Activated CD4-positive, alpha-beta T cell treated with anti-CD3 and anti-CD28 coated beads for 48 hours (primary cell): ENCODE measurements around the gene KCNK5.

Experiments used
- DNase-seq: peaks from one replicate; pipeline ENCODE4 v3.0.0-alpha.2; 2020

Gene KCNK5

DNA sequence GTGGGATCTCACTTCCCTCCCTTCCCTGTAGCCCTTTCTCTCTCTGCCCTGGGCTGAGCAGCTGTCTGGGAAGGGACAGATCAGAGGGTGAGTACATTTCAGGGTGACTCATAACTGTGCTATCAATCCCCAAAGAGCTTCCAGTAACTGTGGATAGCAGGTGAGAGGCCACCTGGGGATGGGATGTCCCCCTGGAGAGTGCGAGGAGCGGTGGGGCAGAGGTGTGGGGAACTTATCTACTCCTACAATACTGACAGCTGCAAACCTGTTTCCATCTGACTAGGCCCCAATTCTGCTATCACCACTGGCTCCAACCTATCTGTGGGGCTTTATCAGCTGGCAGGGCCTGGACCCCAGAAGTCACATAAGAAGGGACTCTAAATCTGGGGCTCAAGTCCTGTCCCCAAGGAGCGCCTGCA, 32.6 kb downstream of the KCNK5 start:
- no peak for DNase-seq

DNA sequence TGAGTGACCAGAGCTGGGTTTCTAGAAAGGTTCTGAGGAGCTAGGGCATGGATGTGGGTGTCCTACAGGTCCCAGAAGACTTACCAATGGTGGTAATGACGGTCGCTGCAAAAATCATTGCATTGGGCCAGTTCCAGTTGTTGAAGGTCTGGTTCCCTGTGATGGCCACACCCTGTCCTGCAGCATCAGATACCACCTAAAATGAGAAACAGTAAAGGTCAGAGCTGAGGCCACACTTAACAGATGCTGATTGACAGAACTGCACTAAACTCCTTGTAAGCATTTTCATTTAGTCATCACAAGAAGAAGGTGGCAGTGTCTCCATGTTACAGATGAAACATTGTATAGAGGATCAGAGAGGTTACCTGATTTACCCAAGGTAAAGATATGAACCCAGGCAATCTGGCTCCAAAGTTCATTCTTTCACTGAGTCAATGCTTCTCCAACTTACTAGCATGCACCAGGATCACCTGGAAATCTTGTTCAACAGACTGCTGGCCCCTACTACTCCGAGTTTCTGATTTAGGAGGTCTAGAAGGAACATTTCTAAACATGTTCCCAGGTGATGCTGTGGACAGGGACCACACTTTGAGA, 33.4 kb downstream of the KCNK5 start:
- no peak for DNase-seq

DNA sequence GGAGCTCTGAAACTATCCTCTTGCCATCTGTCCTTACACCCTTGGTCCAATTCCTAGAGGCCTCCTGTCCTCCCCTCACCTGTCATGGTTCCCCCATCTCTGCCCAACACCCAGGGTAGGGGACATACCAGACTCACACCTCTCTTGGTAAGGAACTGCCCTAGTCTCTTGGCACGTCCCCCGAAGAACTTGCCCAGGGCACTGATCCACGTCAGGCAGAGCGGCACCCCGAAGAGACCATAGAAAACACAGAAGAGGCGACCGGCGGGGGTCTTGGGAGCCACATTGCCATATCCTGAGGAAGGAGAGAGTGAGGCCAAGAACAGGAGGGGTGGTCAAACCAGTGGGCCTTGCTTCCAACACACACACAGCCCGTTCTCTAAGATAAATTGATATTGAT, 34.8 kb downstream of the KCNK5 start:
- DNase-seq: no peak

GRCh38 chr6:39193201-39193791, 36.0 kb downstream of the KCNK5 start:
- DNase-seq: no peak

DNA sequence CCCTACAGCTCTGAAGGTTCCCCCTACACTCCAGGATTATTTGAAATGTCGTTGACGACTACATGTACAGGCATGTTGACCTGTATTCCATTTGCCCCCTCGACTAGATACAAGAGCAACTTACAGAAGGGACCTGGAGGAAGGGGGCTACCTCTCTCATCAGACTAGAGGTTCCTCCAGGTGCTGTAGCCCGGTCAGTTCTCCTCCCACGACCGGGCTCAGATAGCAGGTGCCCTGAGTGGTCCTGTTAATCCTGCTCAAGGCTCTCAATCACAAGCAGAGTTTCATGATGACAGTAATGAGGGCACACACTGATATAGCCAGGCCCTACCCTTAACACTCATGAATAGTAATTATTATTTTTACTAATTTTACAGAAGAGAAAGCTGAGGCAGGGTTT, 36.5 kb downstream of the KCNK5 start:
- no peak for DNase-seq

GRCh38 chr6:39191236-39191930, 37.9 kb downstream of the KCNK5 start:
- DNase-seq: no peak

DNA sequence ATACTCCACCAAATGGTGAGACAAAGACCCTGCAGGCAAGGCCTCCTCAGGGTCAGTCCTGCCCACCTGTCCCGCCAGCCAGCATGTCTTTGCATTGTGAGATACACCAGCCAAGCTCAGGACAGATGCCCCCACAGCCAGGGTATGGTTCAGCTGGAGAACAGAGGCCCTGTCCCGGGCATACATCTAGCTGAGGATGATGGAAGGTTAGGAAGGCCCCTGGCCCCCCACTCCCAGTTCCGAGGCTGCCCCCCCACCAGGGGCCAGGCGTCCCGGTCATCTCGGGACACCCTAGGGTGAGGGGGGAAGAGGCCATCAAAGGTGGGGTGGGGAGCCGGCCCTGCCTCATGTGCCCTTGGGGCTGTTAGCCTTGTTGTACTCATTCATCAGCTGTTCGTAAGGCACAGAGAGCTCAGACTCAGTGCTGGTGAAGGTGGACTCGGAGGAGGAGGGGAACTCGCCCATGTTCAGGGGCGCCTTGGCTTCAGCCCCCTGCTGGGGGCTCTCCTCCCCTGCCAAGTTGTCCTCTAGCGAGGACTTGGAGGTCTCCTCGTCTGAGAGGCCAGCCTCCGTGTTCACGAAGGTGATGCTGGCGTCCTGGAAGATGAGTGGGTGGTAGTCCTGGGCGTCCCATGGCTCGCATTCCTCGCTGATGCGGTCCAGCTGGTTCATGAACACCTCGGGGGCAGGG, 38.6 kb downstream of the KCNK5 start:
- DNase-seq: no peak

DNA sequence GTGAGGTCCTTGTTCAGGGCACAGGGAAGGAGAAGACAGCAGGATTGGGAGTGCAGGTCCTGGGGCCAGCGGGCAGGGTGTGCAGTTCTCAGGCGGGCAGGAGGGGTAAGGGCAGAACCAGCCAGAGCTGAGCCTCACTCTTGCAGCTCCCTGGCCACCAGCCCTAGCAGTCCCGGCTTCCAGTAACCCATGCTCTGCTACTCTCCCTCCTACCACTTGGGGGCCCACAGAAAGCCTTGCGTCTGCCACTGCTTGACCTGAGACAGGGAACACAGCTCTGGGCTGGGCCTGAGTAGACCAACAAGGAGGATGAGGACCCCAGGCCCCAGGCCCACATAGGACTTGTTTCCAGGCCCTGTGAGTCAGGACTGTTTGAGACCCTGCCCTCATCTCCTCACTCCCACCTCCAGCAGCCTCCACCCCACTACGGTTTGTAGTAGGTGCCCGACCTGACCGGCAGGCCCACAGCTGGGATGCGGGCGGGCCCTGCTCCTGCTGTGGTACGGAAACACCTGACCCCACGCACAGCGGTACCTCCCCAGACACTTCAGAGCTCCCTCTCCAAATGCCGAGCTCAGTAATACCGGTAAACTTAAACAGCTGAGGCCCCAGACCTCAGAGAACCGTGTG, 39.2 kb downstream of the KCNK5 start:
- peak; percentile 40 for DNase-seq

- no peak for DNase-seq
These were observed 40.1 kb downstream of the KCNK5 start for GRCh38 chr6:39189131-39189530.

DNA sequence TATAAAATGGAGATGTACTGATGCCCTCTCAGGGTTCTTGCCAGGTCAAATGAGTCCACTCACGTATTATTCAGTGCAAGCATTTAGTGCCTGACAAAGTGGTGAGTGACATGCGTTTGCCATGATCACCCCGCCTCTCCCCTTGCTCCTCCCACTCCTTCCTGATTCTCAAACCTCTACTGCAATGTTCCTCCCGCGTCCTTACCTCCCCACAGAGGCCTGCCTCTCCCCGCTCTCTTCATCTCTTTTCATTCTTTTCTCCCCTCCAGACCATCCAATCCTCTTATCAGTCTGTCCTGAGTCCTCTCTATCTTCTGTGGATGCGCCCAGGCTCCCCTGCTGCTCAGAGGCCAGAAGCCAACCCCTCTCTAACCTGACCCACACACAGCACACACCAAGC, 40.7 kb downstream of the KCNK5 start:
- DNase-seq: peak; percentile 31

GRCh38 chr6:39188098-39188450, 41.2 kb downstream of the KCNK5 start:
- no peak for DNase-seq

DNA sequence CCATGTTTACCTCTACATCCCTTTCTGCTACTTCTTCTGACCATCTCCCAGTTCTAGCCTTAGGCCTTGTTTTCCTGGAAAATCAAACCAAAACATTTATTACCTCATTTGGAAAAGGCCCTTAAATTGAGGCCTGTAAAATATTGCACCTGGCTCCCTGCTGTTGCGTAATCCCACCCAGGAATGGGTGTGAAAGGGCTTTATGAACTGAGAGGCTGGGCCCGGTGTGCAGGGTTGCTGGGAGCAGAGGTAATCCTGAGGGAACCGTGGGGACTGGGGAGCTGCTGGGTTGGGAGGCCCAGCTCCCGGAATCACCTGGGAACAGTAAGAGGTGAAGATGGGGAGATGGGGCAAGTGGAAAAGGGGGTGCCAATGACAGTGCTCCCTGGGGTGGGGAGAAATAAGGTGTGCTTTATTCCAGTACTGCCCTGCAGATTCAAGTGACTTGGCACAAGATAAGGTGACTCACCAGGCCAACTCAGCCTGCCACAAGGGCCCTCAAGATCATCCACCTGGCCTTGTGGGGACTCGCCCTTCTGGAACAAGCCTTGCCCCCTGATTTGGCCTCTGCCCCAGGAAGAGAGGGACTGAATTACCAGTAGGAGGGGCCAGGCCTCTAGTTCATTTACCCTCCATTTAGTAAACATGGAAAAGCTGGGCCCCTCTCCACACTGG, 44.2 kb downstream of the KCNK5 start:
- DNase-seq: no peak

- no peak for DNase-seq
These were observed 46.7 kb downstream of the KCNK5 start for GRCh38 chr6:39182604-39183003.

GRCh38 chr6:39181826-39182225, 47.4 kb downstream of the KCNK5 start:
- no peak for DNase-seq

GRCh38 chr6:39181333-39181732, 47.9 kb downstream of the KCNK5 start:
- DNase-seq: no peak

GRCh38 chr6:39178804-39179203, 50.5 kb downstream of the KCNK5 start:
- DNase-seq: no peak

DNA sequence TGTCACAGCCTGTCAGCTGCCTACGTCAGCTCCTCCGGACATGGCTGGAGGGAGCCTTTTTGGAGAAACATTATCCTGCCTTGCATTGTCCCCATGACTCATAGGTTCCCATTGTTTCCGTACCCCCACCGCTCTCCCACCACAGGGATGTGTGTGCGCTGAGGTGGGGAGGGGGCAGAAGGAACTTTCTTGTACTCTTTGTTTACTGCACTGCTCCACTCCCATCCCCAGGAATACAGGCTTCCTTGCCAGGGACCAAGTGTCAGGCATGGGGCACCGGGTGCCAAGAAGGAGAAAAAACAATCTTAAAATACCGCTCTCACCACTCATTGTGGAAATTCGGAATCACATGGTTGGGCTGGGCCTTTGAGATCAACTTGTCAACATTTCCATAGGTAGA, 51.0 kb downstream of the KCNK5 start:
- DNase-seq: no peak

- no peak for DNase-seq
These were observed 52.1 kb downstream of the KCNK5 start for GRCh38 chr6:39177130-39177529.

- DNase-seq: no peak
These were observed 56.0 kb downstream of the KCNK5 start for GRCh38 chr6:39173270-39173669.

DNA sequence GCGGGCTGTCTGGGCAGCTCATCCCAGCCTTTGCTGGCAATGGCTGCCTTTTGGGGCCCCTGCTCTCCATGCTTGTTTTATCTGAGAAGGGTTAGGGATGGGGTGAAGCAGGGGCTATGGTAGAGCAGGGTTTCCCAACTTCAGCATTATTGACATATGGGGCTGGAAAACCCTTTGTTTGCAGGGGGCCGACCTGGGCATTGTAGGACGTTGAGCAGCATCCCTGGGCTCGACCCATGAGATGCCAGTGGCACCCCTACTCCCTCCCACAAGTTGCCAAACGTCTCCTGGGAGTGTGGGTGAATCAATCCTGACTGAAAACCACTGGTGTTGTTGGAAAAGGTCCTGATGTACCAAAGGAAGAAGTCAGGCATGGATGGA, 56.9 kb downstream of the KCNK5 start:
- no peak for DNase-seq

- no peak for DNase-seq
These were observed 57.5 kb downstream of the KCNK5 start for GRCh38 chr6:39171489-39172376.

DNA sequence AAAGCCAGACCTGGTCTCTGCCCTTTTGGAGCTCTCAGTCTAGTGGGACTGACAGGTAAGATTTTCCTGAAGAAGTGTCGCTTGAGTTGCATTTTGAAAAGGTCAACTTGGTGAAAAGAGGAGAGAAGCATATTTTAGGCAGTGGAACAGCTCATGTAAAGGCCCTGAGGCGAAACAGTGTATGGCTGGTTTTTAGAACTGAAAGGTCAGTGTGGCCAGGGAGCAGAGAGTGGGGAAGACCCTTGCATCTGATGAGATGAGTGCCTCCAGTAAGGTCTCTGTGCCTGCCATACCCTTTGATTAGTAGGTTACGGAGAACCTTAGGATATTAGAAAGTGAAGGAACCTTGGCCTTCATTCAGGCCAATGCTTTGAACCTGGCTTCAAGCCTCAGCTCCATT, 58.4 kb downstream of the KCNK5 start:
- no peak for DNase-seq
